HG02588 (cell line): Measurements from ENCODE around the gene SLC38A10.
"Not testable (repeated sequence)": the region's sequence is repeated elsewhere in the genome, so short reads cannot be mapped to it uniquely, and the experiment has no call there.

Experiments
- ATAC-seq: cut with Tn5 transposase; IDR thresholded peaks from one replicate; pipeline ENCODE4 v1.9.1; 2021; ENCODE audit warnings: mild to moderate bottlenecking, moderate library complexity; ENCODE audit not compliant: unreplicated experiment

SLC38A10 gene

GRCh38 chr17:81232616-81233241 lies 62.4 kb downstream of the SLC38A10 start:
- ATAC-seq: no peak

GRCh38 chr17:81231766-81232581 lies 63.1 kb downstream of the SLC38A10 start:
- no peak for ATAC-seq

DNA sequence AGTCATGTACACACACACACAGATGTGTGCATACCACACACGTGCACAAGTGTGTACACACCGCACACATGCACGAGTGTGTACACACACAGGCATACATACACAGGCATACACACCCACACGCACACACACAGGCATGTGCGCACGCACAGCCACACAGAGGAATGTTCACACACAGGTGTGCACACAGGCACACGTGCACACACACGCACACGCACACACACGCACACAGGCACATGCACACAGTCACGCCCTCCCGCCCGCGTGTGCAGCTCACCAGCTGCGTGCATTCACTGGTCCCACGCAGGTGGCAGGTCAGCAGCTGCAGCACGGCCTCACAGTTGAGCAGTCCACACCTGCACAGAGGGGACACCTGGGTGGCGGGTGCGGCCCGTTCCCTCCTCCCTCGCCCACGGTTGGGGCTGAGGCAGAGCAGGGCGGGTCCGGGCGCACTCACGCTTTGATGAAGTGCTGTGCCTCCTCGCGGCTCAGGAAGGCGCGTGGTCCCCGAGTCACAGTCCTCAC lies 63.9 kb downstream of the SLC38A10 start:
- ATAC-seq: no peak

- ATAC-seq: no peak
These were observed 64.9 kb downstream of the SLC38A10 start for GRCh38 chr17:81230043-81230820.

DNA sequence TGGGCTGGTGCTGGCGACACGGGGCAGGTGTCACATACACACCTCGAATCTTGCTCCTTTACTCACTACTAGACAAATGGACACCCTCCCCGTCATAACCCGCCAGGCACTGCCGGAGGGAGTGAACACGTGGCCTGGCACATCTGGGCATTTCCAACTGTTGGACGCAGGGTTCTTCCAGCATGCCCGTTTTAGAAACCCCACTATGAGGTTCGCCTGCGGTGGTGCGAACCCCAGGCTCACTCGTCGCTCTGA lies 65.5 kb downstream of the SLC38A10 start:
- no peak for ATAC-seq

DNA sequence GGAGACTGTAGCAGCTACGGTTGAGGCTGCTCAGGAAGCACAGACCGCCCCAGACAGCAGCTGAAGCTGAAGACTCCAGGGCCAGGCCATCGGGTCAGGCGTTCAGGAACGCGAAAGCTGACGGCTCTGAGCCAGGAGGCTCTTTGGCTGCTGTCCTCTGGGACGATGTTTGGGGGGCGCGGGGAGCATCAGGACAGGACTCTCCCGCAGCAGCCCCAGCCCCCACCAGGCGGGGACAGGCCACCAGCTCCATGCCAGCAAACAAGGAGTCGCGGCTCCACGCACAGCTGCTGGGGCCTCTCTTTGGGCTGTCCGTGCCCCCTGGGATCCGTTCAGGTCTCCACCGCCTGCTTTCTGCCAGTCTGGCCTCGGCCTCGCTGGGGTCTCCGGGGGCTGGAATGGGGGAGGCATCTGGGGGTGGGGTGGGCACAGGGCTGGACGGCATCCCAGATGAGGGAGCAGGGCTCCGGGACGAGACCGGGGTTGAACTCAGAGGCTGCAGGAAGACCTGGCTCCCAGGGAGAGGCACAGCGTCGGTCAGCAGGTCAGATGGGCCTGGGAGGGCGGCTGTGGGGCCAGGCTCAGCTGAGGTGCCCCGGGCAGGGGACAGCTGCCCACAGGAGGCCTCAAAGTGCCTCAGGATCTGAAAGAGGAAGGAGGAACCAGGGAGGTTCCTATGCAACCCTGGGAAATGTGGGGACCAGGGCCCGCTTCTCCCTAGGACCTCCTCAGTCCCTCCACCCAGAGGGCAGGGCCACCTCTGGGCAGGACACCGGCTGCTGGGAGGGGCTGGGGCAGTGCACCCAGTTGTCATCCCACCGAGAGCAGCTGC lies 66.1 kb downstream of the SLC38A10 start:
- ATAC-seq: no peak

DNA sequence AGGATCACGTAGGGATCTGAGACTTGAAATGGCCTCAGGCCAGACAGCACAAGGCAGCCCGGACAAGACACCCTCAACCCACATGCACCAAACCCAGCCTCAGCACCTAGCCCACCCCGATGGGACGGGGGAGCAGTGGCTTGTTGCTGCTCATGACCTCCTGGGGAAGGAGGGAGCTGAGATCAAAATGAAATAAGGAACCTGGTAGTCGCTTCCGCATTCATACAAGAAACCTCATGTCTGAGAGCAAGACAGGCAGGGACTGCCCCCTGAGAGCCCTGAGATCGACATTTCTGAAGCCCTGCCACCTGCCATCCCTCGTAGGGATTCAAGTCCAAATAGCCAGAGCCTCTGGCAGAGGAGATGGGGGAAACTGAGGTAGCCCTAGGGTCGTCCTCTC lies 66.7 kb downstream of the SLC38A10 start:
- no peak for ATAC-seq

DNA sequence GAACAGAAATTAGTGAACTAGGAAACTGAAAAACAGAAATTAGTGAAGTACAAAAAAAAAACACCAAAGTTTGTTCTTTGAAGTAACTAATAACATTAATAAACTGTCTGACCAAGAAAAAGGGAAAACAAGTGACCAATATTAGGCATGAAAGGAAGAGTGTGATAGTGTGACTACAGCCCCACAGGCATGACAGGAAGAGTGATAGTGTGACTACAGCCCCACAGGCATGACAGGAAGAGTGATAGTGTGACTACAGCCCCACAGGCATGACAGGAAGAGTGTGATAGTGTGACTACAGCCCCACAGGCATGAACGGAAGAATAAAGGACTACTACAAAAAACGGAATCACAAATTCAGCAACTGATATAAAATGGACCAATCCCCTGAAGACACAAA lies 67.5 kb downstream of the SLC38A10 start:
- not testable (repeated sequence) for ATAC-seq

DNA sequence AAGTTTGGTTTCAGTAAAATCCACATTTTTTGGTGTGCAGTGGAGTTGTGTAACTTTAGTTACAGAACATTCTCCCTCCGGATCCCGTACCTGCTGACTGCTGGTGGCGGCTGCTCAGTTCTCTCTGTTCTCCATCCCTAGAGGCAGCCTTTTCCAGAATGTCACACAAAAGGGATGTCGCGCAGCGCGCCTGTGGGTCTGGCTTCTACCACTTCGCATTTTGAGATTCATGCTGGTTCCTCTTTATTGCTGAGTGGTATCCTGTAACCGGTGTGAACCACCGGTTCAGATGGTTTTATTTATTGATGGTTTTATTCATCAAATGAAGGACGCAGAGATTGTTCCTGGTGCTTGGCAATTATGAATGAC lies 71.4 kb downstream of the SLC38A10 start:
- ATAC-seq: no peak

DNA sequence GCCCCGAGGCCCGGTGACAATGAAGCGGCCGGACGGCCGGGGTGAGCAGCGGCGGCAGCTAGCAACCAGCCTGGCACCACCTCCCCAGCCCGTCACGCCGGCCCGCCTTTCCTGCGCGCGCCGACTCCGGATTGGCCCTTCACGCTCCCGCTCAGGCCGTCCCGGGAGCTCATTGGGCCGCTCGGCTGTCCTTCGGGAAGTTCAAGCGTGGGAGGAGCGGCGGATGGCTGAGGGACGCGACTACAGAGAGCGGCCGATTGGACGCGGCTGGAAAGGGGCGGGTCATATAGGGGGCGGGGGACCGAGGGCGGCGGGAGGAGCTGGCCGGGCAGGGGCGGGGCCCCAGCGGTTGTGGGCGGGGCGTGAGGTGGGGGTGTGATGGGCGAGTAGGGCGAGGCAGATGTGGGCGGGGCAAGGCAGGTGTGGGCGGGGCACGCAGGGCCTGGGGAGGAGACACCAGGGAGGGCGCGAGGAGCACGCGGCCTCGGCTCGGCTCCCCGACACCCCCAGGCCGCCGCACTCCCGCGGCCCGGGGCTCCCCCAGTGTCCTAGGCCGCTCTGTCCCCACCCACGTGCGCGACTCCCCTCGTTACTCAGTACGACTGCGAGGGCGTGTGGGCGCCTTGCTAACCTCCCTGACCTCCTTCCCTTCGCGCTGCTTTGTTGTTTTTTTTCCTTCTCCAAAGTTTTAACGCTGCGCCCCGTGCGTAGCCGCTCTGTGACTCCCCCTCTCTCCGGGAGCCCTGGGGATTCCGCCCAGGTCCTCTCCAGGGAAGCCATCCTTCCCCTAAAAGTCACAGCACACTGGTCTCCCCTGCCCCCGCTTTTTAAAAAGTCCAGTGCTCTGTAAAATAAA lies 72.0 kb downstream of the SLC38A10 start, which contains the start of gene CEP131:
CEP131 (minus strand) TSS at position 60 of the 856 bp plus-strand sequence. CDS start 2,909 bp downstream, outside the sequence.
- peak; percentile 94 for ATAC-seq

DNA sequence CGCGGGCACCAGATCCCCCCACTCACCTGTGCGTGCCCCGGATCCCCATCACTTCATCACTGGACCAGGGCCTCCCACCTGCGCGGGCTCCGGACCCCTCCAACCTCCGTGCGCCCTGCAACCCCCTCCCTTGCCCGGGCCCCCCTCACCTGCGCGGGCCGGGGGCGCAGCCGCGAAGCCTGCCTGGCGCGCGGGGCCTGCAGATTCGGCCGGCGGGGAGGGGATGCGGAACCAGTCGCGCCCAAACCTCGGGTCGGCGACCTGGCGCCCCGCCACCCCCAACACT lies 72.5 kb downstream of the SLC38A10 start:
- no peak for ATAC-seq

DNA sequence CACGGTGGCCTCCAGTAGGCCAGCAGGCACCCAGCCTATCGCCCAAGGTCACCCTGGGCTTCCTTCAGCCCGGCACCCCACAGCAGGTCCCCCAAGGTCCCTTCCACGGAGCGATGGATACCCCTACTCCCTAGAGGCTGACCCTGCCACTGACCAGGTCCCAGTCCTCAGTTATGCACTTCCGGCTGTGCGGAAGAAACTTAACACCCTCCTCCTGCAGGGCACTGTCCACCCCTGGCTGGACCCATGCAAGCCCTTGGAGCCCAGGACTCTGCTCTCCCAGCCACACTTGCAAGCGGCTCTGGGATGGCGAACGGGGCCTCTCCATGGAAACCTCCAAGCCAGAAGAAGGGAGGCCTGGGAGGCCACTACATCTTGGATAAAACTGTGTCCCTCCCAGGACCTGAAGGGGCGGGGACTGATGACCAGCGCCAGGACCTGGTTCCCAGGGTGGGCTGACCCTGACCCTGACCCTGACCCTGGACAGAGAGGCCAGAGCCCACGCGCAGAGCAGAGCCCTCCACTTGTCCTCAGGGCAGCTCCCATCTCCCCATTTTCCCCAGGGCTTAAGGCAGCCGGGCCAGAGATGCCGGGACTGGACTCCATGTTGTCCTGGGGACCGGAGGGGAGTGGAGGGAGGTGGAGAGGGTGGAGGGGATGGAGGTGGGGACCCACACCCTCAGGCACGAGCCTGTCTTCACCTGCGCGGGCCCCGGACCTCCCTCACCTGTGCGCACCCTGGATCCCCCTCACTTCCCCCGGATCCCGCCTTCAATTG lies 73.1 kb downstream of the SLC38A10 start:
- no peak for ATAC-seq

DNA sequence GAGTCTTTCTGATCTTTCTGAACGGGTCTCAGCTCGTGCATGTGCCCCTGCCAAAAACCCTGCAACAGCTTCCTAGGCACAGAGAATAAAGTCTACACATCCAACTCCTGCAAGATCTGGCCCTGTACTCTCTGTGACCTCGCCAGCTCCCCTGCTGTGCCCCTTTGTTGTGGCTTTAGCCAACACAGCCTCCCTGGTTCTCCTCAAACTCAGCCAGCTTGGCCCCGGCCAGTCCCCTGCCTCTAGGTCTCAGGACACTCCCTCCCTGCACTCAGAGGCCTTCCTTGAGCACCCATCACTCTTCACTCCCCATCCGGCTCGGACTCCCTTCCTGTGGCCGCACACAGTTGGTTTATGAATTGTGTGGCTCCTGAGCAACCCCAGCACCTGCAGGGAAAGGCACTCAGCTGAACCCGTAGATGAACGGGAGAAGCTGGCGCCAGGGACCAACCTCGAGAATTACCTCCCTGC lies 73.7 kb downstream of the SLC38A10 start:
- no peak for ATAC-seq

- ATAC-seq: no peak
These were observed 75.5 kb downstream of the SLC38A10 start for GRCh38 chr17:81219476-81220180.

DNA sequence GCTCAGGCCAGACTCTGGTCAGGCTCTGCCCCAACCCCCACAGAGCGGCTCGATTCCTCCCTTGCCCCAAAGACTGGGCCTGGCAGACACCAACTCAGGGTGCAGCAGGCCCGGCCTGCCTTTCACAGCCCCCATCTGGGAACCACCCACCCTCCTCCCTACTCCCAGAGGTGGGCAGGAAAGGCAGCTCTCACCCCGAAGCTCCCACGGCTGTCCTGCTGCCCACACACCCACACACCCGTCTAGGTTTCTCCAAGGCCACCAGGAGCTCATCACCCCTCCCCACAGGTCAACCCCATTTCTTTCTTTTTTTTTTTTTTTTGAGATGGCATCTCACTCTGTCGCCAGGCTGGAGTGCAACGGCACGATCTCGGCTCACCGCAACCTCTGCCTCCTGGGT lies 76.1 kb downstream of the SLC38A10 start:
- no peak for ATAC-seq

GRCh38 chr17:81218459-81218858 lies 76.6 kb downstream of the SLC38A10 start:
- ATAC-seq: no peak

- no peak for ATAC-seq
These were observed 77.6 kb downstream of the SLC38A10 start for GRCh38 chr17:81217491-81217890.

DNA sequence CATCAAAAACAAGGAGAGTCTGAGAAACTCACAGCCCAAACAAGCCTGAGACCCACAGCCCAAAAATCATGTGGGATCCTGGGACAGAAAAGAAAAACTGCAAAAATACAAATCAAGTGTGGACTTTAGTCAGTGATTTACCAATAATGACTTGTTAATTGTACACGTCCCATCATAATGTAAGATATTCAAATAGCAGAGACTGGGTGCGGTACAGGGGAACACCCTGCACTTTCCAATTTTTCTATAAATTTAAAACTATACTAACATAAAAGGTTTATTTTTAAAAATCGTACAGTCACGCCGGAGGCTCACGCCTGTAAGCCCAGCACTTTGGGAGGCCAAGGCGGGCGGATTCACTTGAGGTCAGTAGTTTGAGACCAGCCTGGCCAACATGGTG lies 81.1 kb downstream of the SLC38A10 start:
- no peak for ATAC-seq

GRCh38 chr17:81212365-81212764 lies 82.7 kb downstream of the SLC38A10 start:
- no peak for ATAC-seq
